SK-N-SH treated with all-trans-retinoic acid at 6 μM for 48 hours (cell line): Measurements from ENCODE around the gene RRP12.

Source experiments
- ATAC-seq: fragments of 200-7000 bp; cut with Tn5 transposase; 3 replicates; pipeline ENCODE4 v1.9.1; 2020; ENCODE audit warnings: mild to moderate bottlenecking, moderate library complexity
- ARNTL ChIP-seq: fragments of 450-650 bp; formaldehyde crosslinking; IDR thresholded peaks from 2 replicates; pipeline ENCODE4 v1.5.0; 2020; ENCODE audit warnings: low read depth, mild to moderate bottlenecking, moderate library complexity, borderline replicate concordance
- BACH2 ChIP-seq: fragments of 250-450 bp; sonication (Bioruptor Pico); IDR thresholded peaks from 2 replicates; pipeline ENCODE4 v1.9.0; 2021; ENCODE audit warnings: mild to moderate bottlenecking, borderline replicate concordance
- CREB5 ChIP-seq: fragments of 250-450 bp; sonication (Bioruptor Pico); IDR thresholded peaks from 2 replicates; pipeline ENCODE4 v1.5.1; 2020; ENCODE audit warnings: low read depth, mild to moderate bottlenecking, moderate library complexity
- CSDC2 ChIP-seq: fragments of 250-450 bp; sonication (Bioruptor Pico); IDR thresholded peaks from 2 replicates; pipeline ENCODE4 v1.5.0; 2020; ENCODE audit warnings: mild to moderate bottlenecking, moderate library complexity
- CSRNP3 ChIP-seq: fragments of 250-450 bp; sonication (Bioruptor Pico); IDR thresholded peaks from 2 replicates; pipeline ENCODE4 v1.5.1; 2021; ENCODE audit warnings: mild to moderate bottlenecking, moderate library complexity
- ISL1 ChIP-seq: fragments of 250-450 bp; sonication (Bioruptor Pico); IDR thresholded peaks from 2 replicates; pipeline ENCODE4 v2.1.2; 2022; ENCODE audit warnings: mild to moderate bottlenecking, moderate library complexity
- PATZ1 ChIP-seq: fragments of 250-450 bp; sonication (Bioruptor Pico); IDR thresholded peaks from 2 replicates; pipeline ENCODE4 v1.8.0; 2020; ENCODE audit warnings: mild to moderate bottlenecking, moderate library complexity, borderline replicate concordance
- POU6F1 ChIP-seq: fragments of 250-450 bp; sonication (Bioruptor Pico); IDR thresholded peaks from 2 replicates; pipeline ENCODE4 v1.8.0; 2021; ENCODE audit warnings: low read depth, mild to moderate bottlenecking, moderate library complexity, borderline replicate concordance
- PPARA ChIP-seq: fragments of 250-450 bp; sonication (Bioruptor Pico); IDR thresholded peaks from 2 replicates; pipeline ENCODE4 v1.5.0; 2020; ENCODE audit warnings: mild to moderate bottlenecking, borderline replicate concordance
- SNAI2 ChIP-seq: fragments of 250-450 bp; sonication (Bioruptor Pico); IDR thresholded peaks from 2 replicates; pipeline ENCODE4 v1.5.0; 2020; ENCODE audit warnings: mild to moderate bottlenecking, moderate library complexity
- TCF4 ChIP-seq: fragments of 250-450 bp; sonication (Bioruptor Pico); IDR thresholded peaks from 2 replicates; pipeline ENCODE4 v1.8.0; 2021; ENCODE audit warnings: mild to moderate bottlenecking, moderate library complexity, borderline replicate concordance
- TOX ChIP-seq: fragments of 250-450 bp; sonication (Bioruptor Pico); IDR thresholded peaks from 2 replicates; pipeline ENCODE4 v1.8.0; 2021; ENCODE audit warnings: mild to moderate bottlenecking, moderate library complexity, borderline replicate concordance
- ZC3H10 ChIP-seq: fragments of 250-450 bp; sonication (Bioruptor Pico); IDR thresholded peaks from 2 replicates; pipeline ENCODE4 v1.5.1; 2021; ENCODE audit warnings: mild to moderate bottlenecking, moderate library complexity
- ZFP3 ChIP-seq: fragments of 250-450 bp; sonication (Bioruptor Pico); IDR thresholded peaks from 2 replicates; pipeline ENCODE4 v1.5.0; 2020; ENCODE audit warnings: mild to moderate bottlenecking, moderate library complexity
- ZFP30 ChIP-seq: fragments of 450-650 bp; formaldehyde crosslinking; IDR thresholded peaks from 2 replicates; pipeline ENCODE4 v1.5.0; 2022; ENCODE audit warnings: mild to moderate bottlenecking, moderate library complexity
- ZNF565 ChIP-seq: fragments of 450-650 bp; formaldehyde crosslinking; conservative IDR thresholded peaks from 2 replicates; pipeline ENCODE4 v1.5.0; 2020; ENCODE audit warnings: low read depth, mild to moderate bottlenecking, moderate library complexity
- ZNF70 ChIP-seq: fragments of 450-650 bp; formaldehyde crosslinking; IDR thresholded peaks from 2 replicates; pipeline ENCODE4 v1.5.0; 2020; ENCODE audit warnings: mild to moderate bottlenecking, moderate library complexity
- ZNF8 ChIP-seq: fragments of 450-650 bp; formaldehyde crosslinking; IDR thresholded peaks from 2 replicates; pipeline ENCODE4 v1.5.0; 2020; ENCODE audit warnings: mild to moderate bottlenecking, moderate library complexity

Gene RRP12

GRCh38 chr10:97400665-97401454, at the start of gene RRP12:
TSS of gene RRP12 (minus strand) at chr10:97401340. CDS start at chr10:97401231, 109 bp downstream.
- no peak for TF ChIP-seq BACH2
- no peak for TF ChIP-seq ZNF70 (CRISPR knock-in tag)
- TF ChIP-seq CREB5: no peak
- TF ChIP-seq CSRNP3: no peak
- TF ChIP-seq, all 23 proteins: peak for 0
- peak; percentile 91 for ATAC-seq

GRCh38 chr10:97450828-97451227, 49.7 kb upstream of the RRP12 start:
- ATAC-seq: no peak
- TF ChIP-seq CREB5 (no peak), ZNF565 (CRISPR knock-in tag) (no peak), ZFP30 (CRISPR knock-in tag) (no peak), CSRNP3 (no peak), ZNF8 (no peak), ARNTL (no peak)
- TF ChIP-seq, all 23 proteins: peak for 0

GRCh38 chr10:97445722-97446639, 44.8 kb upstream of the RRP12 start, which contains the start of the genes EXOSC1 and ZDHHC16:
TSS of gene EXOSC1 (minus strand) at chr10:97446006. CDS start at chr10:97445985, 21 bp downstream.
TSS of gene ZDHHC16 (plus strand) at chr10:97446175. CDS start at chr10:97451676, 5,501 bp downstream.
- peak; percentile 98 for ATAC-seq
- TF ChIP-seq CSRNP3: no peak
- no peak for TF ChIP-seq TCF4 (CRISPR knock-in tag)
- TF ChIP-seq ZC3H10 (CRISPR knock-in tag): no peak
- TF ChIP-seq ZFP30 (CRISPR knock-in tag): no peak
- TF ChIP-seq BACH2: no peak
- TF ChIP-seq ZNF565 (CRISPR knock-in tag): no peak
- TF ChIP-seq CSDC2 (CRISPR knock-in tag): no peak
- TF ChIP-seq PPARA (CRISPR knock-in tag): no peak
- TF ChIP-seq ISL1: no peak
- TF ChIP-seq PATZ1 (CRISPR knock-in tag): no peak
- no peak for TF ChIP-seq SNAI2 (CRISPR knock-in tag)
- TF ChIP-seq CREB5: no peak
- TF ChIP-seq ZNF8: no peak
- TF ChIP-seq ZNF70 (CRISPR knock-in tag): no peak
- no peak for TF ChIP-seq TOX (CRISPR knock-in tag)
- TF ChIP-seq ZFP3 (CRISPR knock-in tag): no peak
- no peak for TF ChIP-seq POU6F1 (CRISPR knock-in tag)
- TF ChIP-seq ARNTL: no peak
